Stomach (tissue), 4 donors: Measurements from ENCODE around the gene PSMB7.

Experiments
- CTCF ChIP-seq, 7 experiments: fragments of 450-650 bp in 4 of 7; fragments of 200-600 bp in 3 of 7; sonication (generic) in 3 of 7; IDR thresholded peaks; one replicate each; pipeline ENCODE4 v1.5.1; 2016 to 2019; ENCODE audit warnings: antibody characterized with exemption in 7 of 7, control low read depth in 2 of 7, mild to moderate bottlenecking in 1 of 7
- EP300 ChIP-seq: sonication (generic); formaldehyde crosslinking; IDR thresholded peaks from one replicate; pipeline ENCODE4 v1.6.1; 2017; ENCODE audit warnings: antibody characterized with exemption
- POLR2A ChIP-seq, 4 donors: fragments of 450-650 bp; IDR thresholded peaks; one replicate each; pipeline ENCODE4 v1.6.1; 2016; ENCODE audit warnings: antibody characterized with exemption in 4 of 4, control low read depth in 2 of 4, mild to moderate bottlenecking in 1 of 4, moderate library complexity in 1 of 4
- POLR2AphosphoS5 ChIP-seq, 3 donors: sonication (generic); formaldehyde crosslinking; IDR thresholded peaks; one replicate each; pipeline ENCODE4 v1.6.1; 2016; ENCODE audit warnings: antibody characterized with exemption in 3 of 3

GRCh38 chr9:124457079-124457886, 42.0 kb upstream of the PSMB7 start:
- TF ChIP-seq EP300 (no peak), CTCF (IDR thresholded peaks at IDR 0.05) (no peak), POLR2A (IDR thresholded peaks at IDR 0.05) (no peak), POLR2AphosphoS5 (IDR thresholded peaks at IDR 0.05) (no peak)
